ENCODE measurements around the gene ZNF580. TPM values are rescaled to one million over a fixed set of nuclear protein-coding genes. Genes with fewer than 3 reads are reported as not detected.
A peak's percentile ranks its signal among the peaks of the same experiment; 100 is the strongest.

ZNF580 gene
- total RNA-seq, 4 donors from 2014 or later, result 4.8 to 69.8 (median 19.1) TPM

DNA sequence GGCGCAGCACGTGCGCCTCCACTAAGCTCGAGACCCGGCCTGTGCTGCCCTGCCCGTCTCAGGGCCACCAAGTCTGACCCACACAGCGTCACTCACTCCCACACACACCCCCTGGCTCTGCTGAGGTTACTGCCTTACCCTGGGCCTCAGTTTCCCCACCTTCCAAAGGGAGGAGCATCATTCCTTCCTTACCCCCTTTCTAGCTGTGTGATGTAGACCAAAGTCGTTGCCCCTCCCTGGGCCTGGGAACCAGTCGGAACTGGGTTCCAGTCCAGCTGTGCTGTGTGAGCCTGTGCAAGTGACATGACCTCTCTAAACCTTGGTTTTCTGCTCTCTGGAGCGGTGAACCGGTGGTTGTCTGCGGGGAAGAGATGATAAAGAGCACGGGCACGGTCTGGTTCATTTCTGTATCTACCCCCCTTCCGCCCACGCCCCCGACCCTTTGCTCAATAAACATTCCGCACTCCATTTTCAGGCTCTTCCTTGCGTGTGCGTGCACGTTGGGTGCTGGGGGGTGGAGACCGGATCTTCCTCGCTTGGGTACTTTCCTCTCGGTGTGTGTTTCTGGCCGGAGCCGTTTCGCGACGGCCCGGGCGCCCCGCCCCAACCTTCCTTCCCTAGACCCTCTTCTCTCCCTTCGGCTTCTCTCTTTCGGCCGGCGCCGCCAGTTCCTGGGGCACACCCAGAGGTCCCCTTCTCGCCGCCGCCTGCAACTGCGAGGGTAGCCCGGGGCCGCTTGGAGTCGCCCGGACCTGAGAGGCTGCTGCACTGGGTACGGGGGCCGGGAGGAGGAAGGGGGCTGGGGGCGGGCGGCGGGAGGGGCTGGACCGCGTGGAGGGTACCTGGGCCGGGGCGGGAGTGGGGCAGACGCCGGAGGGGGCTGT lies 2.4 kb downstream of the ZNF580 start, which contains the start of gene ZNF581:
ZNF581 (plus strand) TSS at position 647 of the 884 bp plus-strand sequence. CDS start 923 bp downstream, outside the sequence.
- Histone ChIP-seq H3K4me1 (peaks cover 0 to 17% of the 10 kb centered on the region in 2 donors), H3K27ac (peak within 1 kb of the TSS; percentile 88 to 98), H3K4me3 (peak within 1 kb of the TSS; percentile 72 to 94), H3K9me3 (no peaks in the 10 kb centered on the region), H3K27me3 (no peaks in the 10 kb centered on the region), H3K36me3 (no peaks in the 10 kb centered on the region)
- intact Hi-C loops (cut with DNase I; ENCODE audit: low total_unique reads), result loop anchor here (10.0 kb wide), 1 partner anchor 528 kb away; the partner anchor contains the start of gene PPP1R12C
- TF ChIP-seq, protein P1, sequence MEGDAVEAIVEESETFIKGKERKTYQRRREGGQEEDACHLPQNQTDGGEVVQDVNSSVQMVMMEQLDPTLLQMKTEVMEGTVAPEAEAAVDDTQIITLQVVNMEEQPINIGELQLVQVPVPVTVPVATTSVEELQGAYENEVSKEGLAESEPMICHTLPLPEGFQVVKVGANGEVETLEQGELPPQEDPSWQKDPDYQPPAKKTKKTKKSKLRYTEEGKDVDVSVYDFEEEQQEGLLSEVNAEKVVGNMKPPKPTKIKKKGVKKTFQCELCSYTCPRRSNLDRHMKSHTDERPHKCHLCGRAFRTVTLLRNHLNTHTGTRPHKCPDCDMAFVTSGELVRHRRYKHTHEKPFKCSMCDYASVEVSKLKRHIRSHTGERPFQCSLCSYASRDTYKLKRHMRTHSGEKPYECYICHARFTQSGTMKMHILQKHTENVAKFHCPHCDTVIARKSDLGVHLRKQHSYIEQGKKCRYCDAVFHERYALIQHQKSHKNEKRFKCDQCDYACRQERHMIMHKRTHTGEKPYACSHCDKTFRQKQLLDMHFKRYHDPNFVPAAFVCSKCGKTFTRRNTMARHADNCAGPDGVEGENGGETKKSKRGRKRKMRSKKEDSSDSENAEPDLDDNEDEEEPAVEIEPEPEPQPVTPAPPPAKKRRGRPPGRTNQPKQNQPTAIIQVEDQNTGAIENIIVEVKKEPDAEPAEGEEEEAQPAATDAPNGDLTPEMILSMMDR (IDR thresholded peaks at IDR 0.05), result peak in 2 of 4 experiments; percentile 20 to 28
- peak in 1 of 2 donors; percentile 23 for TF ChIP-seq POLR2A (IDR thresholded peaks at IDR 0.05)
- DNase-seq, result peak; percentile 70 to 76

DNA sequence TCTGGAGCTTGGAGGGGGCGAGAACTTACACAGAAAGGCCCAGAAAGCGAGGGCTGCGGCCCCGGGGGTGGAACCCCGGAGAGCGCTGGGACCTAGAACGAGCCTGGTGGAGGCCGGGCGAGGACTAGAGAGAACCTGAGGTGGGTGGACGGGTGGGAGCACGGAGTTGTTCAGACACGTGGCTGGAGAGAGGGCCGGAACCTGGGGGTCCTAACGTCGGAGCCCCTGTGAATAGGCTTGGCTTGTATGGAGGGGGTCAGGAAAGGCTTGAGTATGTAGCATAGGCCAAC lies 3.0 kb downstream of the ZNF580 start:
- TF ChIP-seq, protein P1 (IDR thresholded peaks at IDR 0.05), result no peak
- no peak for TF ChIP-seq POLR2A (IDR thresholded peaks at IDR 0.05)
- Histone ChIP-seq H3K4me1 (peaks cover 0 to 17% of the 10 kb centered on the region in 2 donors), H3K4me3 (peak overlapping the region; percentile 72 to 94), H3K27ac (peak overlapping the region; percentile 88 to 98), H3K9me3 (no peaks in the 10 kb centered on the region), H3K36me3 (no peaks in the 10 kb centered on the region), H3K27me3 (no peaks in the 10 kb centered on the region)
- DNase-seq, result no peak
- intact Hi-C loops (cut with DNase I; ENCODE audit: low total_unique reads), result loop anchor here (10.0 kb wide), 1 partner anchor 529 kb away; the partner anchor contains the start of gene PPP1R12C

DNA sequence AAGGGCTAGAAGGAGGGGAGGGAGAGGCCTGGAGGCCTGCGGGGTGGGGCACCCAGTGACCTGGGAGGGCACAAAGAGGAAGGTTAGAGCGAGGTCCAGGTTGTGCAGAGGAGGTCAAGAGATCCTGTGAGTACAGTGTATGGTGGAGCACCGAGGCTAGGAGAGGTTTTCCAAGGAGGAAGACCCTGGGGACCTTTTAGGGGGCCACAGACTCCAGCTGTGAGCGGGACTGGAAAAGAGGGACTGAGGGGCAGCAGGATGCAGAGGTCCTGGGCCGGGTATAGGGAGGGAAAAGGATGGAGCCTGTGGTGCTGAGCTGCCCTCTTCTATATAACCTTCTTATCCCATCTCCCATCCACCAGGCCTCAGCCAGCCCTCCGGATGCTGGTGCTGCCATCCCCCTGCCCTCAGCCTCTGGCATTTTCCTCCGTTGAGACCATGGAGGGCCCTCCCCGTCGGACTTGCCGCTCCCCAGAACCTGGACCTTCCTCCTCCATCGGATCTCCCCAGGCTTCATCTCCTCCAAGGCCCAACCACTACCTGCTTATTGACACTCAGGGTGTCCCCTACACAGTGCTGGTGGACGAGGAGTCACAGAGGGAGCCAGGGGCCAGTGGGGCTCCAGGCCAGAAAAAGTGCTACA lies 3.5 kb downstream of the ZNF580 start:
- DNase-seq, result no peak
- Histone ChIP-seq H3K9me3 (no peaks in the 10 kb centered on the region), H3K36me3 (no peaks in the 10 kb centered on the region), H3K27me3 (no peaks in the 10 kb centered on the region), H3K4me3 (peak overlapping the region; percentile 72 to 94), H3K27ac (peak overlapping the region in 1 of 2 donors; percentile 88), H3K4me1 (peaks cover 0 to 22% of the 10 kb centered on the region in 2 donors)
- no peak for TF ChIP-seq POLR2A (IDR thresholded peaks at IDR 0.05)
- TF ChIP-seq, protein P1 (IDR thresholded peaks at IDR 0.05), result no peak
- intact Hi-C loops (cut with DNase I; ENCODE audit: low total_unique reads), result loop anchor here (10.0 kb wide), 1 partner anchor 530 kb away; the partner anchor contains the start of gene PPP1R12C

DNA sequence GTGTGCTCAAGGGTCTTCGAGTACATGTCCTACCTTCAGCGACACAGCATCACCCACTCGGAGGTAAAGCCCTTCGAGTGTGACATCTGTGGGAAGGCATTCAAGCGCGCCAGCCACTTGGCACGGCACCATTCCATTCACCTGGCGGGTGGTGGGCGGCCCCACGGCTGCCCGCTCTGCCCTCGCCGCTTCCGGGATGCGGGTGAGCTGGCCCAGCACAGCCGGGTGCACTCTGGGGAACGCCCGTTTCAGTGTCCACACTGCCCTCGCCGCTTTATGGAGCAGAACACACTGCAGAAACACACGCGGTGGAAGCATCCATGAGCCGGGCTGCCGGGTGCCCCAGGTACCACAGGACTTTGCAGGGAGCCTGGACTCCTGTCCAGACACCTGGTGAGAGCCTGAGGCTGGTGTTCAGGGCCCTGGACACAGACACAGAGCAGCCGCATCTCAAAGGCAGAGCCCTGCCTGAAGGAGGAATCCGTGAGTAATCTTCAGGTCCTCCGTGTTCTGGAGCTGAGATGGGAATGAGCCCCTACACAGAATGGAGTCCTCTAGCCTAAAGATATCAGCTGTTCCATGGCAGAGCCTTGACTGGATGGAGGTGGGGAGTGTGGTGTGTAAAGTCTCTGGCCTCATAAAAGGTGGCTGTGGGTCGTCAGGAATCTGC lies 4.2 kb downstream of the ZNF580 start:
- TF ChIP-seq, protein P1 (IDR thresholded peaks at IDR 0.05), result no peak
- no peak for TF ChIP-seq POLR2A (IDR thresholded peaks at IDR 0.05)
- intact Hi-C loops (cut with DNase I; ENCODE audit: low total_unique reads), result loop anchor here (10.0 kb wide), 1 partner anchor 530 kb away; the partner anchor contains the start of gene PPP1R12C
- no peak overlapping the region for H3K27ac ChIP-seq
- no peak for DNase-seq
- no peaks in the 10 kb centered on the region for H3K9me3 ChIP-seq
- H3K27me3 ChIP-seq, result no peaks in the 10 kb centered on the region
- H3K36me3 ChIP-seq, result no peaks in the 10 kb centered on the region
- no peak overlapping the region for H3K4me3 ChIP-seq
- peaks cover 0 to 23% of the 10 kb centered on the region in 2 donors for H3K4me1 ChIP-seq

Measured in uterus (tissue), 4 donors.